ENCODE measurements around the gene PDE6G.
A peak's percentile ranks its signal among the peaks of the same experiment; 100 is the strongest.

Gene PDE6G

DNA sequence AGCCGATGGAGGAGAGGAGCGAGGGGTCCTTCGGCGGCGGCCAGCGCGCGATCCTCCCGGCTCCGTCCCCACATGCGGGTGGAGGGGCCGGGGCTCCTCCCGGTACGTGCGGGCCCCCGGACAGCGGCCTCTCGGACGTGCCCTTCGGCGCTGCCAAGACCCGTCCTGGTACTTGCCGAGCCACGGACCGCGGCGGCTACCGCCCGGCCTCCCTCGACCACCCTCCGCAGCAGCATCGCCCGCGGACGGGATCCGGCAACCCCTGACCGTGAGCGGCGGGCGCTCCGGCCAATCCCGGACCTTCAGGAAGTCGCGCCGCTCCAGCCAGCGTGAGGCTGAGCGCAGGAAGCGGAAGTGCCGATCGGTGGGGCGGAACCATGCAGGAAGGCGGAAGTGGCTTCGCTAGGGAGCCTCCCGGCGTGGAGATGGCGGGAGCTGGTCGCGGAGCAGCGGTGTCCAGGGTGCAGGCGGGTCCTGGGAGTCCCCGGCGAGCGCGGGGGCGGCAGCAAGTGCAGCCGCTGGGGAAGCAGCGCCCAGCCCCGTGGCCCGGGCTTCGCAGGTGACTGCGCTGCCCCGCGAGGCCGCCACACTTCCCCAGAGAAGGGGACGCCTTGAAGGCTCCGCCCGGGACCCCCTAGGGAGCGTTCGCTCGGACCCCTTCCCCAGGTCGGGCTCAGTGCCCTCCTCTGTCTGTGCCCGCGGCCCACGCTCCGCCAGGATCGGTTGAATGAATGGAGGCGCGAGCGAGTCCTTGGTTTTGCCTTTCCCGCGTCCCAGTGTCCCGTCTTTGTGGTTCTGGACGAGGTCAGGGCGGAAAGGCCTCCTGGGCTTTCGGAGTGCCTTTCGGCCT is 10.2 kb upstream of the PDE6G start, which contains the start of the genes CCDC137 and OXLD1 (continued):
- TF ChIP-seq, protein P1, sequence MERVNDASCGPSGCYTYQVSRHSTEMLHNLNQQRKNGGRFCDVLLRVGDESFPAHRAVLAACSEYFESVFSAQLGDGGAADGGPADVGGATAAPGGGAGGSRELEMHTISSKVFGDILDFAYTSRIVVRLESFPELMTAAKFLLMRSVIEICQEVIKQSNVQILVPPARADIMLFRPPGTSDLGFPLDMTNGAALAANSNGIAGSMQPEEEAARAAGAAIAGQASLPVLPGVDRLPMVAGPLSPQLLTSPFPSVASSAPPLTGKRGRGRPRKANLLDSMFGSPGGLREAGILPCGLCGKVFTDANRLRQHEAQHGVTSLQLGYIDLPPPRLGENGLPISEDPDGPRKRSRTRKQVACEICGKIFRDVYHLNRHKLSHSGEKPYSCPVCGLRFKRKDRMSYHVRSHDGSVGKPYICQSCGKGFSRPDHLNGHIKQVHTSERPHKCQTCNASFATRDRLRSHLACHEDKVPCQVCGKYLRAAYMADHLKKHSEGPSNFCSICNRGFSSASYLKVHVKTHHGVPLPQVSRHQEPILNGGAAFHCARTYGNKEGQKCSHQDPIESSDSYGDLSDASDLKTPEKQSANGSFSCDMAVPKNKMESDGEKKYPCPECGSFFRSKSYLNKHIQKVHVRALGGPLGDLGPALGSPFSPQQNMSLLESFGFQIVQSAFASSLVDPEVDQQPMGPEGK (tag by site-specific recombination; IDR thresholded peaks at IDR 0.05) = peak; percentile 63
- TF ChIP-seq YY2 (tag by site-specific recombination; IDR thresholded peaks at IDR 0.05) = peak; percentile 92
- no peak for TF ChIP-seq ZNF248 (tag by site-specific recombination; IDR thresholded peaks at IDR 0.05)
- TF ChIP-seq, protein P2, sequence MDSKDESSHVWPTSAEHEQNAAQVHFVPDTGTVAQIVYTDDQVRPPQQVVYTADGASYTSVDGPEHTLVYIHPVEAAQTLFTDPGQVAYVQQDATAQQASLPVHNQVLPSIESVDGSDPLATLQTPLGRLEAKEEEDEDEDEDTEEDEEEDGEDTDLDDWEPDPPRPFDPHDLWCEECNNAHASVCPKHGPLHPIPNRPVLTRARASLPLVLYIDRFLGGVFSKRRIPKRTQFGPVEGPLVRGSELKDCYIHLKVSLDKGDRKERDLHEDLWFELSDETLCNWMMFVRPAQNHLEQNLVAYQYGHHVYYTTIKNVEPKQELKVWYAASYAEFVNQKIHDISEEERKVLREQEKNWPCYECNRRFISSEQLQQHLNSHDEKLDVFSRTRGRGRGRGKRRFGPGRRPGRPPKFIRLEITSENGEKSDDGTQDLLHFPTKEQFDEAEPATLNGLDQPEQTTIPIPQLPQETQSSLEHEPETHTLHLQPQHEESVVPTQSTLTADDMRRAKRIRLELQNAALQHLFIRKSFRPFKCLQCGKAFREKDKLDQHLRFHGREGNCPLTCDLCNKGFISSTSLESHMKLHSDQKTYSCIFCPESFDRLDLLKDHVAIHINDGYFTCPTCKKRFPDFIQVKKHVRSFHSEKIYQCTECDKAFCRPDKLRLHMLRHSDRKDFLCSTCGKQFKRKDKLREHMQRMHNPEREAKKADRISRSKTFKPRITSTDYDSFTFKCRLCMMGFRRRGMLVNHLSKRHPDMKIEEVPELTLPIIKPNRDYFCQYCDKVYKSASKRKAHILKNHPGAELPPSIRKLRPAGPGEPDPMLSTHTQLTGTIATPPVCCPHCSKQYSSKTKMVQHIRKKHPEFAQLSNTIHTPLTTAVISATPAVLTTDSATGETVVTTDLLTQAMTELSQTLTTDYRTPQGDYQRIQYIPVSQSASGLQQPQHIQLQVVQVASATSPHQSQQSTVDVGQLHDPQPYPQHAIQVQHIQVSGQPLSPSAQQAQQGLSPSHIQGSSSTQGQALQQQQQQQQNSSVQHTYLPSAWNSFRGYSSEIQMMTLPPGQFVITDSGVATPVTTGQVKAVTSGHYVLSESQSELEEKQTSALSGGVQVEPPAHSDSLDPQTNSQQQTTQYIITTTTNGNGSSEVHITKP (tag by site-specific recombination; IDR thresholded peaks at IDR 0.05) = peak; percentile 72
- TF ChIP-seq ZNF843 (tag by site-specific recombination; IDR thresholded peaks at IDR 0.05) = no peak
- TF ChIP-seq, protein P3, sequence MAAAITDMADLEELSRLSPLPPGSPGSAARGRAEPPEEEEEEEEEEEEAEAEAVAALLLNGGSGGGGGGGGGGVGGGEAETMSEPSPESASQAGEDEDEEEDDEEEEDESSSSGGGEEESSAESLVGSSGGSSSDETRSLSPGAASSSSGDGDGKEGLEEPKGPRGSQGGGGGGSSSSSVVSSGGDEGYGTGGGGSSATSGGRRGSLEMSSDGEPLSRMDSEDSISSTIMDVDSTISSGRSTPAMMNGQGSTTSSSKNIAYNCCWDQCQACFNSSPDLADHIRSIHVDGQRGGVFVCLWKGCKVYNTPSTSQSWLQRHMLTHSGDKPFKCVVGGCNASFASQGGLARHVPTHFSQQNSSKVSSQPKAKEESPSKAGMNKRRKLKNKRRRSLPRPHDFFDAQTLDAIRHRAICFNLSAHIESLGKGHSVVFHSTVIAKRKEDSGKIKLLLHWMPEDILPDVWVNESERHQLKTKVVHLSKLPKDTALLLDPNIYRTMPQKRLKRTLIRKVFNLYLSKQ (tag by site-specific recombination; IDR thresholded peaks at IDR 0.05; ENCODE audit: borderline replicate concordance) = no peak
- TF ChIP-seq ZIC2 (tag by site-specific recombination; IDR thresholded peaks at IDR 0.05) = peak; percentile 82
- TF ChIP-seq SALL2 (tag by site-specific recombination; IDR thresholded peaks at IDR 0.05; ENCODE audit: borderline replicate concordance) = no peak
- TF ChIP-seq ZBTB17 (tag by site-specific recombination; IDR thresholded peaks at IDR 0.05) = peak; percentile 28
- 0 out of 2 replicates have a peak, but pooled peaks have one; percentile 18 for TF ChIP-seq ZFP69B (tag by site-specific recombination; IDR thresholded peaks at IDR 0.05)
- TF ChIP-seq ZNF366 (tag by site-specific recombination; conservative IDR thresholded peaks at IDR 0.05) = peak; percentile 58
- TF ChIP-seq HOXC10 (CRISPR knock-in tag; IDR thresholded peaks at IDR 0.05) = no peak
- peak; percentile 40; the same call in 1 of the 2 replicates for TF ChIP-seq ZNF10 (tag by site-specific recombination; IDR thresholded peaks at IDR 0.05)
- TF ChIP-seq, protein P4, sequence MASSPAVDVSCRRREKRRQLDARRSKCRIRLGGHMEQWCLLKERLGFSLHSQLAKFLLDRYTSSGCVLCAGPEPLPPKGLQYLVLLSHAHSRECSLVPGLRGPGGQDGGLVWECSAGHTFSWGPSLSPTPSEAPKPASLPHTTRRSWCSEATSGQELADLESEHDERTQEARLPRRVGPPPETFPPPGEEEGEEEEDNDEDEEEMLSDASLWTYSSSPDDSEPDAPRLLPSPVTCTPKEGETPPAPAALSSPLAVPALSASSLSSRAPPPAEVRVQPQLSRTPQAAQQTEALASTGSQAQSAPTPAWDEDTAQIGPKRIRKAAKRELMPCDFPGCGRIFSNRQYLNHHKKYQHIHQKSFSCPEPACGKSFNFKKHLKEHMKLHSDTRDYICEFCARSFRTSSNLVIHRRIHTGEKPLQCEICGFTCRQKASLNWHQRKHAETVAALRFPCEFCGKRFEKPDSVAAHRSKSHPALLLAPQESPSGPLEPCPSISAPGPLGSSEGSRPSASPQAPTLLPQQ (tag by site-specific recombination; IDR thresholded peaks at IDR 0.05) = no peak
- 0 out of 2 replicates have a peak, but pooled peaks have one; percentile 28 for TF ChIP-seq SP7 (tag by site-specific recombination; IDR thresholded peaks at IDR 0.05)
- no peak; the same call in 1 of the 2 replicates for TF ChIP-seq ZNF501 (tag by site-specific recombination; IDR thresholded peaks at IDR 0.05)
- no peak for TF ChIP-seq ZNF211 (tag by site-specific recombination; IDR thresholded peaks at IDR 0.05; ENCODE audit: low read depth)
- TF ChIP-seq ZNF76 (tag by site-specific recombination; IDR thresholded peaks at IDR 0.05; ENCODE audit: borderline replicate concordance, low read depth) = peak; percentile 69; the same call in 1 of the 2 replicates
- TF ChIP-seq ZXDB (tag by site-specific recombination; IDR thresholded peaks at IDR 0.05) = peak; percentile 75; the same call in 1 of the 2 replicates
- no peak for TF ChIP-seq ZNF792 (tag by site-specific recombination; IDR thresholded peaks at IDR 0.05)
- no peak for TF ChIP-seq ZNF626 (tag by site-specific recombination; IDR thresholded peaks at IDR 0.05)
- peak; percentile 62; the same call in 1 of the 2 replicates for TF ChIP-seq KLF8 (tag by site-specific recombination; IDR thresholded peaks at IDR 0.05)
- TF ChIP-seq ZNF354C (tag by site-specific recombination; IDR thresholded peaks at IDR 0.05; ENCODE audit: borderline replicate concordance, low read depth) = no peak
- TF ChIP-seq ZNF610 (tag by site-specific recombination; IDR thresholded peaks at IDR 0.05; ENCODE audit: borderline replicate concordance) = 0 out of 2 replicates have a peak, but pooled peaks have one; percentile 12
- TF ChIP-seq, protein P5, sequence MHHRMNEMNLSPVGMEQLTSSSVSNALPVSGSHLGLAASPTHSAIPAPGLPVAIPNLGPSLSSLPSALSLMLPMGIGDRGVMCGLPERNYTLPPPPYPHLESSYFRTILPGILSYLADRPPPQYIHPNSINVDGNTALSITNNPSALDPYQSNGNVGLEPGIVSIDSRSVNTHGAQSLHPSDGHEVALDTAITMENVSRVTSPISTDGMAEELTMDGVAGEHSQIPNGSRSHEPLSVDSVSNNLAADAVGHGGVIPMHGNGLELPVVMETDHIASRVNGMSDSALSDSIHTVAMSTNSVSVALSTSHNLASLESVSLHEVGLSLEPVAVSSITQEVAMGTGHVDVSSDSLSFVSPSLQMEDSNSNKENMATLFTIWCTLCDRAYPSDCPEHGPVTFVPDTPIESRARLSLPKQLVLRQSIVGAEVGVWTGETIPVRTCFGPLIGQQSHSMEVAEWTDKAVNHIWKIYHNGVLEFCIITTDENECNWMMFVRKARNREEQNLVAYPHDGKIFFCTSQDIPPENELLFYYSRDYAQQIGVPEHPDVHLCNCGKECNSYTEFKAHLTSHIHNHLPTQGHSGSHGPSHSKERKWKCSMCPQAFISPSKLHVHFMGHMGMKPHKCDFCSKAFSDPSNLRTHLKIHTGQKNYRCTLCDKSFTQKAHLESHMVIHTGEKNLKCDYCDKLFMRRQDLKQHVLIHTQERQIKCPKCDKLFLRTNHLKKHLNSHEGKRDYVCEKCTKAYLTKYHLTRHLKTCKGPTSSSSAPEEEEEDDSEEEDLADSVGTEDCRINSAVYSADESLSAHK (tag by site-specific recombination; IDR thresholded peaks at IDR 0.05) = no peak
- TF ChIP-seq ZNF324 (tag by site-specific recombination; IDR thresholded peaks at IDR 0.05) = peak; percentile 46; the same call in 1 of the 2 replicates
- TF ChIP-seq ZNF138 (tag by site-specific recombination; IDR thresholded peaks at IDR 0.05; ENCODE audit: borderline replicate concordance) = no peak
